Astrocyte (in vitro differentiated cells and primary cell): ENCODE data around the gene FBXW12. TPM values are rescaled to one million over a fixed set of nuclear protein-coding genes. Genes with fewer than 3 reads are reported as not detected.

Source experiments
- DNase-seq: peaks from one replicate; pipeline ENCODE4 v3.0.0-alpha.2; 2010; ENCODE audit warnings: low read depth
- FAIRE-seq: peaks from 2 replicates; lab custom pipeline; 2011; peaks lifted over from hg19 to GRCh38; lab: Jason Lieb, UNC
- H2AFZ ChIP-seq: 2 replicates; pipeline ENCODE4 v1.6.0; 2012; ENCODE audit warnings: low read depth, low read length, inconsistent platforms
- H3K27ac ChIP-seq: 2 replicates; pipeline ENCODE4 v1.5.1; 2011; ENCODE audit warnings: low read depth, low read length, inconsistent platforms
- H3K27me3 ChIP-seq: 2 replicates; pipeline ENCODE4 v1.6.0; 2011; ENCODE audit warnings: low read length, inconsistent platforms; ENCODE audit not compliant: insufficient read depth
- H3K36me3 ChIP-seq: 2 replicates; pipeline ENCODE4 v1.5.1; 2011; ENCODE audit warnings: low read length, inconsistent platforms; ENCODE audit not compliant: insufficient read depth
- H3K4me1 ChIP-seq: 2 replicates; pipeline ENCODE4 v1.5.1; 2011; ENCODE audit warnings: low read length, inconsistent platforms; ENCODE audit not compliant: insufficient read depth
- H3K4me2 ChIP-seq: 2 replicates; pipeline ENCODE4 v1.6.0; 2012; ENCODE audit warnings: low read length, inconsistent platforms
- H3K4me3 ChIP-seq: 2 replicates; pipeline ENCODE4 v1.5.1; 2011; ENCODE audit warnings: low read depth, mild to moderate bottlenecking, low read length, inconsistent platforms; ENCODE audit not compliant: insufficient read depth
- H3K79me2 ChIP-seq: 2 replicates; pipeline ENCODE4 v1.6.0; 2012; ENCODE audit warnings: mild to moderate bottlenecking, low read length, inconsistent platforms; ENCODE audit not compliant: insufficient read depth
- H3K9ac ChIP-seq: 2 replicates; pipeline ENCODE4 v1.6.0; 2012; ENCODE audit warnings: mild to moderate bottlenecking, low read length, inconsistent platforms
- H3K9me3 ChIP-seq: 2 replicates; pipeline ENCODE4 v1.5.1; 2012; ENCODE audit warnings: low read depth, mild to moderate bottlenecking, low read length, inconsistent platforms; ENCODE audit not compliant: insufficient read depth
- H4K20me1 ChIP-seq: 2 replicates; pipeline ENCODE4 v1.6.0; 2012; ENCODE audit warnings: low read length, inconsistent platforms; ENCODE audit not compliant: insufficient read depth
- H3K27ac Mint-ChIP-seq: one replicate; pipeline ENCODE4 v1.8.0; 2021; ENCODE audit warnings: mild to moderate bottlenecking, mixed read lengths; ENCODE audit not compliant: unreplicated experiment
- H3K27me3 Mint-ChIP-seq: one replicate; pipeline ENCODE4 v1.8.0; 2021; ENCODE audit warnings: low read depth, mixed read lengths; ENCODE audit not compliant: unreplicated experiment
- H3K36me3 Mint-ChIP-seq: one replicate; pipeline ENCODE4 v1.8.0; 2021; ENCODE audit warnings: low read depth, mixed read lengths; ENCODE audit not compliant: unreplicated experiment
- H3K4me1 Mint-ChIP-seq: one replicate; pipeline ENCODE4 v1.8.0; 2021; ENCODE audit warnings: low read depth, mixed read lengths; ENCODE audit not compliant: unreplicated experiment
- H3K4me3 Mint-ChIP-seq: one replicate; pipeline ENCODE4 v1.8.0; 2021; ENCODE audit warnings: mild to moderate bottlenecking, moderate library complexity, mixed read lengths; ENCODE audit not compliant: unreplicated experiment
- H3K9me3 Mint-ChIP-seq: one replicate; pipeline ENCODE4 v1.8.0; 2021; ENCODE audit warnings: mild to moderate bottlenecking, mixed read lengths; ENCODE audit not compliant: unreplicated experiment
- CTCF ChIP-seq: IDR thresholded peaks from 2 replicates; pipeline ENCODE4 v1.5.1; 2011; ENCODE audit warnings: low read depth, mild to moderate bottlenecking, inconsistent platforms, low read length, moderate library complexity; ENCODE audit not compliant: insufficient read depth
- EZH2 ChIP-seq: IDR thresholded peaks from 2 replicates; pipeline ENCODE4 v1.6.1; 2012; ENCODE audit warnings: mild to moderate bottlenecking, low read length, inconsistent platforms; ENCODE audit not compliant: insufficient read depth
- total RNA-seq: library from RNA; stranded (reverse); gene quantifications from 2 replicates; pipeline ENCODE4 v1.2.1, GENCODE V29; 2021

The FBXW12 gene
- total RNA-seq, 1 donor from 2014 or later, result not detected

- no peaks in the 10 kb centered on the region for H3K27me3 Mint-ChIP-seq
- FAIRE-seq (no peak), DNase-seq (no peak)
- H3K36me3 Mint-ChIP-seq, result peaks cover 33% of the 10 kb centered on the region
- Histone ChIP-seq H3K27me3 (no peaks in the 10 kb centered on the region), H3K79me2 (no peaks in the 10 kb centered on the region), H3K9ac (no peak overlapping the region), H2AFZ (no peak overlapping the region), H3K4me2 (no peak overlapping the region), H3K4me1 (peaks cover 8% of the 10 kb centered on the region), H3K27ac (no peak overlapping the region), H4K20me1 (no peaks in the 10 kb centered on the region), H3K4me3 (no peak overlapping the region), H3K9me3 (no peaks in the 10 kb centered on the region), H3K36me3 (peaks cover 4% of the 10 kb centered on the region)
- no peak overlapping the region for H3K4me3 Mint-ChIP-seq
- no peak overlapping the region for H3K27ac Mint-ChIP-seq
- H3K4me1 Mint-ChIP-seq, result peaks cover 8% of the 10 kb centered on the region
- no peak for TF ChIP-seq CTCF
- no peak for TF ChIP-seq EZH2
- H3K9me3 Mint-ChIP-seq, result no peaks in the 10 kb centered on the region
These were observed 32.7 kb downstream of the FBXW12 start for GRCh38 chr3:48404440-48405342.

- Histone ChIP-seq H3K4me3 (no peak overlapping the region), H4K20me1 (peaks cover 6% of the 10 kb centered on the region), H3K36me3 (peaks cover 4% of the 10 kb centered on the region), H2AFZ (no peak overlapping the region), H3K9me3 (no peaks in the 10 kb centered on the region), H3K27me3 (no peaks in the 10 kb centered on the region), H3K9ac (no peak overlapping the region), H3K27ac (no peak overlapping the region), H3K79me2 (no peaks in the 10 kb centered on the region), H3K4me1 (peaks cover 8% of the 10 kb centered on the region), H3K4me2 (no peak overlapping the region)
- Mint-ChIP-seq H3K4me1 (peaks cover 8% of the 10 kb centered on the region), H3K36me3 (peaks cover 35% of the 10 kb centered on the region), H3K9me3 (no peaks in the 10 kb centered on the region), H3K27ac (no peak overlapping the region), H3K27me3 (no peaks in the 10 kb centered on the region), H3K4me3 (no peak overlapping the region)
- FAIRE-seq (no peak), DNase-seq (no peak)
- TF ChIP-seq CTCF (no peak), EZH2 (no peak)
These were observed 33.4 kb downstream of the FBXW12 start for GRCh38 chr3:48405343-48405881.

GRCh38 chr3:48405971-48406370, 34.0 kb downstream of the FBXW12 start:
- Mint-ChIP-seq H3K27me3 (no peaks in the 10 kb centered on the region), H3K27ac (no peak overlapping the region), H3K4me1 (peaks cover 8% of the 10 kb centered on the region), H3K9me3 (no peaks in the 10 kb centered on the region), H3K36me3 (peaks cover 35% of the 10 kb centered on the region), H3K4me3 (no peak overlapping the region)
- no peak for DNase-seq
- Histone ChIP-seq H2AFZ (no peak overlapping the region), H3K9ac (no peak overlapping the region), H3K4me3 (no peak overlapping the region), H3K36me3 (peaks cover 4% of the 10 kb centered on the region), H3K4me1 (peaks cover 8% of the 10 kb centered on the region), H3K4me2 (no peak overlapping the region), H3K9me3 (no peaks in the 10 kb centered on the region), H3K79me2 (no peaks in the 10 kb centered on the region), H3K27ac (no peak overlapping the region), H4K20me1 (peaks cover 8% of the 10 kb centered on the region), H3K27me3 (no peaks in the 10 kb centered on the region)
- FAIRE-seq, result no peak
- TF ChIP-seq EZH2 (no peak), CTCF (no peak)
